Duodenal mucosa (tissue), 2 donors: Measurements from ENCODE around the gene CRYGN.

Experiments used
- H3K27ac ChIP-seq: one replicate; pipeline ENCODE4 v1.7.0; 2013; ENCODE audit warnings: low read depth, low read length
- H3K27me3 ChIP-seq, 2 donors: one replicate each; pipeline ENCODE4 v1.7.0; 2013; ENCODE audit warnings: low read length in 2 of 2, control low read depth in 1 of 2; ENCODE audit not compliant: insufficient read depth in 2 of 2, control insufficient read depth in 1 of 2
- H3K36me3 ChIP-seq, 2 donors: one replicate each; pipeline ENCODE4 v1.7.0; 2013; ENCODE audit warnings: low read length in 2 of 2, control low read depth in 1 of 2; ENCODE audit not compliant: insufficient read depth in 2 of 2, control insufficient read depth in 1 of 2
- H3K4me1 ChIP-seq, 2 donors: one replicate each; pipeline ENCODE4 v1.7.0; 2013; ENCODE audit warnings: low read length in 2 of 2, control low read depth in 1 of 2; ENCODE audit not compliant: insufficient read depth in 2 of 2, control insufficient read depth in 1 of 2
- H3K4me3 ChIP-seq, 2 donors: one replicate each; pipeline ENCODE4 v1.7.0; 2013; ENCODE audit warnings: low read length in 2 of 2, low read depth in 1 of 2
- H3K9ac ChIP-seq, 2 donors: one replicate each; pipeline ENCODE4 v1.7.0; 2013; ENCODE audit warnings: low read length in 2 of 2, low read depth in 1 of 2
- H3K9me3 ChIP-seq, 2 donors: one replicate each; pipeline ENCODE4 v1.7.0; 2013; ENCODE audit warnings: low read length in 2 of 2, control low read depth in 1 of 2; ENCODE audit not compliant: control insufficient read depth in 1 of 2

Gene CRYGN, protein sequence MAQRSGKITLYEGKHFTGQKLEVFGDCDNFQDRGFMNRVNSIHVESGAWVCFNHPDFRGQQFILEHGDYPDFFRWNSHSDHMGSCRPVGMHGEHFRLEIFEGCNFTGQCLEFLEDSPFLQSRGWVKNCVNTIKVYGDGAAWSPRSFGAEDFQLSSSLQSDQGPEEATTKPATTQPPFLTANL

GRCh38 chr7:151439855-151440798 lies at the start of gene CRYGN:
TSS of gene CRYGN (minus strand) at chr7:151440141. CDS start at chr7:151439917, 224 bp downstream.
- Histone ChIP-seq H3K4me3 (peak within 1 kb of the TSS; percentile 10 to 29), H3K4me1 (peaks cover 0 to 6% of the 10 kb centered on the region in 2 donors), H3K27me3 (peaks cover 17 to 20% of the 10 kb centered on the region in 2 donors), H3K36me3 (no peaks in the 10 kb centered on the region), H3K9ac (no peak within 1 kb of the TSS), H3K9me3 (no peaks in the 10 kb centered on the region), H3K27ac (no peak within 1 kb of the TSS)

DNA sequence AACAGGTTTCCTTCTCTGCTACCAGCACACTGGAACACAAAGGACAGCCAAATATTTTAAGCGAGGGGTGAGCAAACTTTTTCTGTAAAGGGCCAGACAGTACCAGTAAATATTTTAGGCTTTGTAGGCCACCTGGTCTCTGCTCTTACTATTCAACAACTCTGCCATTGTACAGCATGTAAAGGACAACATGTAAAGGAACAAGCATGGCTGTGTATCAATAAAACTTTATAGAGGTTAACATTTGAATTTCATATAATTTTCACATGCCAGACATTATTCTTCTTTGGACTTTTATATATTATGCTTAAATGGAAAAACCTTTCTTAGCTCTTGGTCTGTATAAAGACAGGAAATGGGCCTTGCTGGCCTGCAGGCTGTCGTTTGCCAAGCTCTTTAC lies 49.6 kb upstream of the CRYGN start:
- H3K4me1 ChIP-seq = peaks cover 14 to 17% of the 10 kb centered on the region in 2 donors
- no peak overlapping the region for H3K27ac ChIP-seq
- no peak overlapping the region for H3K4me3 ChIP-seq
- peaks cover 0 to 55% of the 10 kb centered on the region in 2 donors for H3K36me3 ChIP-seq
- H3K9ac ChIP-seq = no peak overlapping the region
- H3K27me3 ChIP-seq = no peaks in the 10 kb centered on the region
- H3K9me3 ChIP-seq = no peaks in the 10 kb centered on the region

DNA sequence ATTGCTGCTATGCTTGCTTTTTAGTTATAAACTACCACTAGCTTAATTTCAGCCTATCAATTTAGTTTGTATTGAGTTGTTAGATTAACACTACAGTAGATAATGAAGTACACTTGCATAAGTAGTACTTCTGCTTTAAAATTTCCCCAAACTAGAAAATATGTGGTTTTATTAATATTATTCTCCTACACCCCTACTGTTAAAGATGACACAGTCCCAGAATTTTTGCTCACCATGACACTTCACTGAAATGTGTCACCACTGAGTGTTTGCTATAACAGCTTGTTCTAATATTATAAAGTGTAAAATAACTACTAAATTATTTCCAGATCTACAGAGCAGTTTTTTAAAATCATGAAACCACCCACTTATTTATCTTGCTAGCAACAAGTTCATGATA lies 48.2 kb upstream of the CRYGN start:
- H3K4me3 ChIP-seq = no peak overlapping the region
- H3K27me3 ChIP-seq = no peaks in the 10 kb centered on the region
- H3K36me3 ChIP-seq = peaks cover 4 to 68% of the 10 kb centered on the region in 2 donors
- no peak overlapping the region for H3K9ac ChIP-seq
- H3K27ac ChIP-seq = no peak overlapping the region
- peaks cover 10 to 13% of the 10 kb centered on the region in 2 donors for H3K4me1 ChIP-seq
- no peaks in the 10 kb centered on the region for H3K9me3 ChIP-seq

DNA sequence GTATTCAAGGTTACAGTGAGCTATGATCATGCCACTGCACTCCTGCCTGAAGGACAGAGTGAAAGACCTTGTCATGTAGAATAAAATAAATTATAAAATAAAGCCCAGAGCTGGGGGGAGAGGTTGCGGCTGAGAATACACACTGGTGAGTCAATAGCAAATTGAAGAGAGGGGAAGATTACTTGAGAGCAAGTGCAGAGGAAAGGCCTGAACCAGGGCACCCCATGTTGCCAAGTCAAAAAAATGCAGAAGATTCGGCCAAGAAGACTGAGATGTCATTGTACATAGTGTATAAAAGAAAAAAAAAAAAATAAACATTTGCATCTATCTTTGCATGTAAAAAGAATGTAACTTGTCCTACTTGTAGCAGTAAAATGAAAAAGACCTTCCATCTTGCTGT lies 47.3 kb upstream of the CRYGN start:
- Histone ChIP-seq H3K9ac (no peak overlapping the region), H3K4me1 (peaks cover 10 to 13% of the 10 kb centered on the region in 2 donors), H3K27me3 (no peaks in the 10 kb centered on the region), H3K9me3 (no peaks in the 10 kb centered on the region), H3K27ac (no peak overlapping the region), H3K36me3 (peaks cover 4 to 77% of the 10 kb centered on the region in 2 donors), H3K4me3 (no peak overlapping the region)

DNA sequence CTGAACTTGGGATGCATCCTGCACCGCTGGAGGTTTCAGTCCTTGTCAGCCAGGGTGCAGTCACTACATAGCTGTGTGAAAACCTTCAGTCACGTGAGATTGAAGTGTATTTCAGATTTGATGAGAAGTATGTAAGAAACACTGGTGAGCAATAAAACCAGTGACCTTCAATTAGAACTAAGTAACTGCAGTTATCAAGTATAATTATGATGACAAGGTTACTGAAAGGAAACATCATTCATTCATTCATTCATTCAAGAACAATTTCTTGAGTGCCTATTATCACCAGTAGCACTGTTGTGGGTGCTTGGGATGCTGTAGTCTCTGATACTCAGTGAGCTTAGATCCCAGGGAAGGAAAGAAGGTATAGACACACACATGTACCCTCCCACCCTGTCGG lies 46.1 kb upstream of the CRYGN start:
- Histone ChIP-seq H3K4me1 (peaks cover 5 to 7% of the 10 kb centered on the region in 2 donors), H3K36me3 (peaks cover 4 to 88% of the 10 kb centered on the region in 2 donors), H3K4me3 (no peak overlapping the region), H3K27ac (no peak overlapping the region), H3K27me3 (no peaks in the 10 kb centered on the region), H3K9me3 (no peaks in the 10 kb centered on the region), H3K9ac (no peak overlapping the region)

DNA sequence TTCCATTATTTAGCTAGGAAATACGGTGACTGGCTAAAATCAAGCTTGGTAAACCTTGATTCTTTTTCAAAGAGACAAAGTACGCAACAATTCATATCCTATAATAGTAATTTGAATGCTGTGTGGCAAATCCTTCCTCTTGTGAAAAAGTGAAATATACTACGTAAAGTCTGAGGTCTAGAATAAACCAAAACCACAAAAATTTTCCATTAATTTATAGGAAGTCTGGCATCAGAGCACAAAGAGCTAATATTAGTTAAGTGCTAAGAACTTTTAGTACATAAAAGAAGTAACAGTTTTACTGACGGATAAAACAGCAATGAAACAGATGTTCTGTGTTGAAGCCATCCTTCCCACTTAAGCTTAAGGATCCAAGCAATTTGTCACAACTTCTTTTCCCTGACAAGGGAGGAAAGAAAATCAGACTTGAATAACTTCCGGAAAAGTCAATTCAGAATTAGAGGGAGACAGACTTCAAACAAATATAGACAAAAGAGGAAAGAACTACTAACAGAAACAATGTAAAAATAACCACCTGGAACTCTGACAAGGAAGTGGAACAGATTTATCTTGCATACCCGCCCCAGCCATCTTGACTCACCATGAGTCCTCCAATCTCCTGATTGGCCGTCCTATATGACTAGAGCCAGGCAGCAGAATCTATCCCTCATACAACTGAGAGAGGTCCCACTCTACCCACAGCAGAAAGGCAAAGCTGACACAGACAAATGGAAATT lies 45.2 kb upstream of the CRYGN start:
- Histone ChIP-seq H3K9ac (no peak overlapping the region), H3K27me3 (no peaks in the 10 kb centered on the region), H3K4me3 (no peak overlapping the region), H3K36me3 (peaks cover 4 to 83% of the 10 kb centered on the region in 2 donors), H3K4me1 (peaks cover 5 to 7% of the 10 kb centered on the region in 2 donors), H3K9me3 (no peaks in the 10 kb centered on the region), H3K27ac (no peak overlapping the region)

DNA sequence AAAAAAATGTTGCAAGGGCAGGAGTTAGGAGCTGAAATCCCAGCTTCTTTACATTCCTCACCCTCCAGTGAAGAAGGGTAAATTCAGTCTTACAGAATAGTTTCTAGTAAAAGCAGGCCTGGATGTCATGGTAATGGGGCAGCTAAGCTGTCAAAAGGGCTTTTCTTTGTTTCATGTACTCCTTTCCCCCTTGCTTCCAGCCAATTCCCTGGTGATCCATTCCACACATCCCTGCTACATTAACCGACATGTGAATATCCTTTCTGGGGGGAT lies 43.7 kb upstream of the CRYGN start:
- H3K36me3 ChIP-seq = peaks cover 4 to 69% of the 10 kb centered on the region in 2 donors
- H3K4me3 ChIP-seq = no peak overlapping the region
- H3K9ac ChIP-seq = no peak overlapping the region
- H3K27ac ChIP-seq = no peak overlapping the region
- H3K27me3 ChIP-seq = no peaks in the 10 kb centered on the region
- H3K9me3 ChIP-seq = no peaks in the 10 kb centered on the region
- peaks cover 5 to 7% of the 10 kb centered on the region in 2 donors for H3K4me1 ChIP-seq

GRCh38 chr7:151482883-151483710 lies 43.2 kb upstream of the CRYGN start:
- Histone ChIP-seq H3K9me3 (no peaks in the 10 kb centered on the region), H3K9ac (no peak overlapping the region), H3K4me3 (no peak overlapping the region), H3K27me3 (no peaks in the 10 kb centered on the region), H3K36me3 (peaks cover 4 to 66% of the 10 kb centered on the region in 2 donors), H3K4me1 (peaks cover 5 to 7% of the 10 kb centered on the region in 2 donors), H3K27ac (no peak overlapping the region)

- peaks cover 5 to 7% of the 10 kb centered on the region in 2 donors for H3K4me1 ChIP-seq
These were observed 41.9 kb upstream of the CRYGN start for GRCh38 chr7:151481650-151482505.

More at GRCh38 chr7:151481650-151482505, 41.9 kb upstream of the CRYGN start:
- H3K4me3 ChIP-seq = no peak overlapping the region
- no peaks in the 10 kb centered on the region for H3K27me3 ChIP-seq
- H3K27ac ChIP-seq = no peak overlapping the region
- H3K9ac ChIP-seq = no peak overlapping the region
- peaks cover 4 to 54% of the 10 kb centered on the region in 2 donors for H3K36me3 ChIP-seq
- no peaks in the 10 kb centered on the region for H3K9me3 ChIP-seq
